PC-3 (cell line): ENCODE measurements around the gene CLIP1. TPM values are rescaled to one million over a fixed set of nuclear protein-coding genes. Genes with fewer than 3 reads are reported as not detected.
A peak's percentile ranks its signal among the peaks of the same experiment; 100 is the strongest.

Source experiments
- ATAC-seq: fragments of 200-7000 bp; cut with Tn5 transposase; 2 replicates; pipeline ENCODE4 v1.9.1; 2020; ENCODE audit warnings: mild to moderate bottlenecking, moderate library complexity
- BruUV-seq: library from RNA; stranded (reverse); fragments of 400-500 nt; replicated peaks from 2 replicates; lab custom pipeline; 2021; lab: Mats Ljungman, UMichigan
- CTCF ChIA-PET: fragments of 300-600 bp; sonication (Branson Sonifier 250); formaldehyde crosslinking; loops from one replicate; lab custom pipeline; 2022; ENCODE audit warnings: antibody characterized with exemption; lab: Charles Lee
- POLR2A ChIA-PET: fragments of 300-600 bp; sonication (Branson Sonifier 250); formaldehyde crosslinking; loops from one replicate; lab custom pipeline; 2022; ENCODE audit warnings: antibody characterized with exemption; ENCODE audit not compliant: unreplicated experiment; lab: Charles Lee
- DNase-seq: peaks from one replicate; pipeline ENCODE4 v3.0.0-alpha.2; 2015
- H2AFZ ChIP-seq: fragments of 300-600 bp; sonication (generic); 2 replicates; pipeline ENCODE4 v1.6.0; 2016; ENCODE audit warnings: antibody characterized with exemption, low read length
- H3F3A ChIP-seq: fragments of 300-600 bp; sonication (generic); one replicate; pipeline ENCODE4 v1.6.0; 2017; ENCODE audit warnings: antibody characterized with exemption, low read length, control low read depth, mild to moderate bottlenecking; ENCODE audit not compliant: unreplicated experiment
- H3K27ac ChIP-seq: fragments of 300-600 bp; sonication (generic); 2 replicates; pipeline ENCODE4 v1.5.1; 2016; ENCODE audit warnings: mild to moderate bottlenecking, low read length
- H3K27me3 ChIP-seq: fragments of 300-600 bp; sonication (generic); 2 replicates; pipeline ENCODE4 v1.6.1; 2016; ENCODE audit warnings: low read length, mixed read lengths
- H3K36me3 ChIP-seq: fragments of 300-600 bp; sonication (generic); 2 replicates; pipeline ENCODE4 v1.6.1; 2016; ENCODE audit warnings: low read depth, mixed run types, low read length, mixed read lengths
- H3K4me1 ChIP-seq: fragments of 300-600 bp; sonication (generic); 2 replicates; pipeline ENCODE4 v1.5.1; 2016; ENCODE audit warnings: low read length; ENCODE audit not compliant: insufficient read depth
- H3K4me2 ChIP-seq: fragments of 300-600 bp; sonication (generic); 2 replicates; pipeline ENCODE4 v1.6.0; 2016; ENCODE audit warnings: low read length
- H3K4me3 ChIP-seq: fragments of 300-600 bp; sonication (generic); 2 replicates; pipeline ENCODE4 v1.5.1; 2016; ENCODE audit warnings: mild to moderate bottlenecking, low read length, mixed read lengths
- H3K79me2 ChIP-seq: fragments of 300-600 bp; sonication (generic); 2 replicates; pipeline ENCODE4 v1.6.1; 2017; ENCODE audit warnings: low read length, mixed read lengths
- H3K9ac ChIP-seq: fragments of 300-600 bp; sonication (generic); 2 replicates; pipeline ENCODE4 v1.6.0; 2016; ENCODE audit warnings: mild to moderate bottlenecking, low read length
- H3K9me2 ChIP-seq: fragments of 300-600 bp; sonication (generic); replicated peaks from 2 replicates; pipeline ENCODE4 v1.6.1; 2016; ENCODE audit warnings: mixed run types, low read length, mixed read lengths
- H3K9me3 ChIP-seq: fragments of 300-600 bp; sonication (generic); 2 replicates; pipeline ENCODE4 v1.6.1; 2016; ENCODE audit warnings: low read length, mixed read lengths
- H4K20me1 ChIP-seq: fragments of 300-600 bp; sonication (generic); 2 replicates; pipeline ENCODE4 v1.6.1; 2016; ENCODE audit warnings: low read length, mixed read lengths
- CTCF ChIP-seq: fragments of 300-600 bp; sonication (generic); conservative IDR thresholded peaks from 2 replicates; pipeline ENCODE4 v1.5.1; 2017; ENCODE audit warnings: antibody characterized with exemption, low read depth, mild to moderate bottlenecking, low read length
- EZH2 ChIP-seq: fragments of 300-600 bp; sonication (generic); IDR thresholded peaks from one replicate; pipeline ENCODE4 v1.6.1; 2017; ENCODE audit warnings: antibody characterized with exemption, mild to moderate bottlenecking, low read length; ENCODE audit not compliant: unreplicated experiment
- EZH2phosphoT487 ChIP-seq: fragments of 300-600 bp; sonication (generic); IDR thresholded peaks from 2 replicates; pipeline ENCODE4 v1.6.1; 2018; ENCODE audit warnings: mild to moderate bottlenecking, antibody characterized with exemption, low read length, borderline replicate concordance
- intact Hi-C: fragments of 100-400 bp; cut with micrococcal nuclease; formaldehyde crosslinking; loops from 2 replicates; pipeline ENCODE4 v1.9.0; 2023
- total RNA-seq: library from RNA; depleted of rRNA; stranded (reverse); fragments of >200 nt; gene quantifications from 2 replicates; pipeline ENCODE4 v1.2.3, GENCODE V29; 2014

Gene CLIP1
- total RNA-seq, 1 experiment from 2014 or later, result 46.4 TPM

DNA sequence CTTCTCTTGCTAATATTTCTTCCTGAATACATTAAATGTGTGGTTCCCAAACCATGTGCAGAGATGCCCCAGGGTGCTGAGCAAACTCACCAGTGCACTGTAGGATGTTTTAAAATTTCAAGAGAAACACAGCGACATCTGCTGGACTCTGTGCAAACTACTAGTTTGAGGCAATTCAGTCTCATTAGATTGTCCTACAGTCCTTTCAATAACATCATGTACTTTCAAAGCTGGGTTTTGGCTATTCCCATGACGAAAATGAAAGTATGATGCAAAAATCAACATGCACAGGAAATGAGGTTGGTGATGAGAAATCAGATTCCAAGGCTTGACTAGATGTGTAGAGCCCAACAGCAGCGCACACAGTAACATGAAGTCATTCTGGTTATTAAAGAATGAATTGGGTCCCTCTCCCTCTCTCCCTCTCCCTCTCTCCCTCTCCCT lies 66.3 kb downstream of the CLIP1 start:
- Histone ChIP-seq H3K9ac (no peak overlapping the region), H3K27me3 (no peaks in the 10 kb centered on the region), H4K20me1 (no peaks in the 10 kb centered on the region), H3K36me3 (peaks cover 47% of the 10 kb centered on the region), H3K79me2 (no peaks in the 10 kb centered on the region), H3K4me3 (no peak overlapping the region), H3K4me1 (no peaks in the 10 kb centered on the region), H3F3A (no peaks in the 10 kb centered on the region), H3K9me2 (no peaks in the 10 kb centered on the region), H3K27ac (no peak overlapping the region), H3K9me3 (no peaks in the 10 kb centered on the region), H3K4me2 (no peak overlapping the region), H2AFZ (no peak overlapping the region)
- ATAC-seq, result peak; percentile 96
- ChIA-PET CTCF (interaction anchor here (0.5 to 0.6 kb wide), 5 partner anchors 19 to 841 kb away, joined by 3 to 11 read pairs (median 4); no protein-coding TSS in a partner anchor), POLR2A (no interaction called here)
- BruUV-seq, result no TSS peak
- intact Hi-C loops, result loop anchor here (1.0 to 10.0 kb wide), 3 partner anchors 34 to 89 kb away; partner anchors contain the start of gene VPS33A
- TF ChIP-seq EZH2phosphoT487 (no peak), EZH2 (no peak), CTCF (peak; percentile 95)
- DNase-seq, result peak; percentile 79

- no peaks in the 10 kb centered on the region for H3K79me2 ChIP-seq
- no peak for TF ChIP-seq EZH2phosphoT487
- TF ChIP-seq EZH2, result no peak
- no peak for TF ChIP-seq CTCF
- H4K20me1 ChIP-seq, result no peaks in the 10 kb centered on the region
- no peaks in the 10 kb centered on the region for H3K27me3 ChIP-seq
- ChIA-PET POLR2A (no interaction called here), CTCF (interaction anchor here (0.6 kb wide), 1 partner anchor 19 kb away, joined by 6 read pairs; no protein-coding TSS in a partner anchor)
- H3K4me1 ChIP-seq, result no peaks in the 10 kb centered on the region
- no peaks in the 10 kb centered on the region for H3K9me2 ChIP-seq
- H3K9ac ChIP-seq, result no peak overlapping the region
- no TSS peak for BruUV-seq
- H3K4me3 ChIP-seq, result no peak overlapping the region
- no peak overlapping the region for H2AFZ ChIP-seq
- H3K9me3 ChIP-seq, result no peaks in the 10 kb centered on the region
- intact Hi-C loops, result loop anchor here (1.0 to 10.0 kb wide), 3 partner anchors 35 to 88 kb away; partner anchors contain the start of gene VPS33A
- H3K27ac ChIP-seq, result no peak overlapping the region
- H3K4me2 ChIP-seq, result no peak overlapping the region
- ATAC-seq (no peak), DNase-seq (no peak)
- H3F3A ChIP-seq, result no peaks in the 10 kb centered on the region
- H3K36me3 ChIP-seq, result peaks cover 48% of the 10 kb centered on the region
Measured at GRCh38 chr12:122355706-122356105, 66.8 kb downstream of the CLIP1 start.

DNA sequence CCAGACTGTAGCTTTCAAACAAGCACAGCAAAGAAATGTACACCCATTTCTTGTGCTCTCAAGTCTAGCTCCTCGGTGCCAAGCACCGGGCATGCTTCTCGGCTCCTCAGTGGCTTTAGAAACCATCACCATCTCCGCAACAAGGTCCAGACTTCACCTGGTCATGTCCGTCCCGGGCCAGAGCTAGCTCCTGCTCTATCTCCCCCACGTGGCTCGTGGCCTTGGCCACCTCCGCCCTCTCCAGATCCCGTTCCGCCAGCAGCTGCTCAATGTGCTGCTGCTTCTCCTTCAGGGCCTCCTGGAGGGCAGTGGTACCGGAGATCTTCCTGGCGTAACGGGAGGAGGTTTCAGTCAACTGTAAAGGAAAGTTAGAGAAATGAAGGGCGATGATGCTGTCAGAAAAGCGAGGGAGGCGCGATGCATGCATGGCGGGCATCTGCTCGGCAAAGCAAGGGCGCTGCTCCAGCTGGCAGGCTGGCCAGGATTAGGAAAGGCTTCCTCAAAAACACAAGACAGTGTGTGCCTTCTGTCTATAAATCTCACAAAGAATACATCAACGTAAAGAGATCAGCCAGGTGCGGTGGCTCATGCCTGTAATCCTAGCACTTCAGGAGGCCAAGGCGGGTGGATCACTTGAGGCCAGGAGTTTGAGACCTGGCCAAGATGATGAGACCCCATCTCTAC lies 67.4 kb downstream of the CLIP1 start:
- H2AFZ ChIP-seq, result no peak overlapping the region
- H3K36me3 ChIP-seq, result peaks cover 50% of the 10 kb centered on the region
- no peaks in the 10 kb centered on the region for H3K79me2 ChIP-seq
- no peaks in the 10 kb centered on the region for H3F3A ChIP-seq
- no peaks in the 10 kb centered on the region for H3K27me3 ChIP-seq
- H3K4me2 ChIP-seq, result no peak overlapping the region
- H4K20me1 ChIP-seq, result no peaks in the 10 kb centered on the region
- no peak overlapping the region for H3K4me3 ChIP-seq
- ATAC-seq, result no peak
- no peak overlapping the region for H3K9ac ChIP-seq
- TF ChIP-seq CTCF (no peak), EZH2 (no peak), EZH2phosphoT487 (no peak)
- ChIA-PET POLR2A (no interaction called here), CTCF (interaction anchor here (0.6 kb wide), 1 partner anchor 19 kb away, joined by 6 read pairs; no protein-coding TSS in a partner anchor)
- no peaks in the 10 kb centered on the region for H3K4me1 ChIP-seq
- no peak for DNase-seq
- H3K9me2 ChIP-seq, result no peaks in the 10 kb centered on the region
- H3K9me3 ChIP-seq, result no peaks in the 10 kb centered on the region
- no TSS peak for BruUV-seq
- H3K27ac ChIP-seq, result no peak overlapping the region
- intact Hi-C loops, result loop anchor here (5.0 to 10.0 kb wide), 2 partner anchors 50 to 88 kb away; partner anchors contain the start of gene VPS33A
